HepG2 (cell line): Measurements from ENCODE around the gene FAM180A. TPM values are rescaled to one million over a fixed set of nuclear protein-coding genes. Genes with fewer than 3 reads are reported as not detected.

Source experiments
- ATAC-seq: fragments of 200-7000 bp; cut with Tn5 transposase; 3 replicates; pipeline ENCODE4 v1.9.1; 2020; ENCODE audit warnings: mild to moderate bottlenecking, moderate library complexity
- BruUV-seq: library from RNA; stranded (reverse); fragments of 400-500 nt; replicated peaks from 2 replicates; lab custom pipeline; 2021; lab: Mats Ljungman, UMichigan
- CTCF ChIA-PET: fragments of 300-600 bp; formaldehyde crosslinking; extraction: SDS; loops from one replicate; lab custom pipeline; 2021; ENCODE audit warnings: low total read pairs, inconsistent platforms, low intra/inter-chr PET ratio; lab: Yijun Ruan, JAX
- POLR2A ChIA-PET: fragments of 350-600 bp; sonication (Branson Sonifier 250); formaldehyde crosslinking; loops from one replicate; lab custom pipeline; 2020; ENCODE audit warnings: antibody characterized with exemption, inconsistent platforms; lab: Yijun Ruan, JAX
- DNase-seq: peaks from one replicate; pipeline ENCODE4 v3.0.0-alpha.2; 2015; ENCODE audit warnings: low spot score
- FAIRE-seq: peaks from 3 replicates; lab custom pipeline; 2011; peaks lifted over from hg19 to GRCh38; lab: Jason Lieb, UNC
- H2AFZ ChIP-seq: one replicate; pipeline ENCODE4 v1.6.1; 2011; ENCODE audit warnings: low read length, inconsistent platforms
- H3K27ac ChIP-seq: fragments of 300-600 bp; 3 replicates; pipeline ENCODE4 v1.8.0; 2011; ENCODE audit warnings: mixed run types, mild to moderate bottlenecking, mixed read lengths, low read length, inconsistent platforms; ENCODE audit not compliant: insufficient read depth; ENCODE audit errors: extremely low read length
- H3K27me3 ChIP-seq, 2 experiments: fragments of 200-600 bp in 1 of 2; 2 replicates in 1 of 2; 3 replicates in 1 of 2; pipeline versions ENCODE4 v1.6.0 to v1.8.0; 2011; ENCODE audit warnings: low read length in 2 of 2, mild to moderate bottlenecking in 2 of 2, moderate library complexity in 2 of 2, inconsistent platforms in 1 of 2; ENCODE audit not compliant: insufficient read depth in 2 of 2, control insufficient read depth in 1 of 2
- H3K36me3 ChIP-seq, 2 experiments: fragments of 200-600 bp in 1 of 2; replicated peaks in 1 of 2; 2 replicates in 1 of 2; 3 replicates in 1 of 2; pipeline versions ENCODE4 v1.5.1 to v1.8.0; 2011; ENCODE audit warnings: low read length in 2 of 2, inconsistent platforms in 1 of 2; ENCODE audit not compliant: insufficient read depth in 2 of 2, control insufficient read depth in 1 of 2
- H3K4me1 ChIP-seq: 2 replicates; pipeline ENCODE4 v1.5.1; 2012; ENCODE audit warnings: low read length, inconsistent platforms; ENCODE audit not compliant: insufficient read depth
- H3K4me2 ChIP-seq: 2 replicates; pipeline ENCODE4 v1.6.0; 2011; ENCODE audit warnings: low read depth, low read length, inconsistent platforms
- H3K4me3 ChIP-seq, 3 experiments: fragments of 200-600 bp in 1 of 3; sonication (generic), shearing (Covaris generic) in 1 of 3; replicated peaks in 1 of 3; 2 replicates each; pipeline ENCODE4 v1.5.1; 2011 to 2016; ENCODE audit warnings: low read length in 3 of 3, inconsistent platforms in 2 of 3, low read depth in 2 of 3, mild to moderate bottlenecking in 2 of 3, control low read depth in 1 of 3, mixed read lengths in 1 of 3; ENCODE audit not compliant: insufficient read depth in 1 of 3
- H3K79me2 ChIP-seq: one replicate; pipeline ENCODE4 v1.6.1; 2011; ENCODE audit warnings: low read length, inconsistent platforms; ENCODE audit not compliant: insufficient read depth
- H3K9ac ChIP-seq: 2 replicates; pipeline ENCODE4 v1.6.0; 2011; ENCODE audit warnings: mild to moderate bottlenecking, low read depth, low read length, inconsistent platforms; ENCODE audit not compliant: insufficient read depth
- H3K9me3 ChIP-seq: 2 replicates; pipeline ENCODE4 v1.5.1; 2012; ENCODE audit warnings: mild to moderate bottlenecking, low read length
- H4K20me1 ChIP-seq: 2 replicates; pipeline ENCODE4 v1.6.0; 2011; ENCODE audit warnings: inconsistent platforms, mild to moderate bottlenecking, low read length, moderate library complexity; ENCODE audit not compliant: insufficient read depth
- CBX2 ChIP-seq, 2 experiments: fragments of 200-600 bp in 1 of 2; sonication (generic); formaldehyde crosslinking in 1 of 2; IDR thresholded peaks; 2 replicates each; pipeline versions ENCODE4 v1.7.0 to v1.8.1; 2018 to 2022; ENCODE audit warnings: low read depth in 2 of 2, low read length in 1 of 2, mild to moderate bottlenecking in 1 of 2, missing genetic modification reagents in 1 of 2
- FOXA1 ChIP-seq, 2 experiments: fragments of 450-650 bp in 1 of 2; sonication (generic) in 1 of 2; formaldehyde crosslinking in 1 of 2; IDR thresholded peaks; 2 replicates each; pipeline versions ENCODE4 v1.4.0 to v1.6.1; 2016 to 2020; ENCODE audit warnings: missing genetic modification reagents in 1 of 2
- HDAC6 ChIP-seq: fragments of 200-600 bp; sonication (generic); IDR thresholded peaks from 2 replicates; pipeline ENCODE4 v1.7.0; 2017; ENCODE audit warnings: mild to moderate bottlenecking, antibody characterized with exemption, low read length, low read depth
- HNRNPK ChIP-seq: fragments of 200-400 bp; formaldehyde crosslinking; IDR thresholded peaks from 2 replicates; pipeline ENCODE4 v1.6.1; 2018; ENCODE audit warnings: low read length, low read depth, moderate library complexity, mild to moderate bottlenecking; ENCODE audit not compliant: poor library complexity, severe bottlenecking
- NBN ChIP-seq: fragments of 450-650 bp; conservative IDR thresholded peaks from 2 replicates; pipeline ENCODE4 v1.6.1; 2017
- PTBP1 ChIP-seq: fragments of 200-400 bp; formaldehyde crosslinking; IDR thresholded peaks from 2 replicates; pipeline ENCODE4 v1.6.1; 2018; ENCODE audit warnings: low read length, low read depth; ENCODE audit not compliant: poor library complexity, severe bottlenecking
- RXRA ChIP-seq: sonication (generic); formaldehyde crosslinking; IDR thresholded peaks from 2 replicates; pipeline ENCODE4 v1.5.1; 2020; ENCODE audit warnings: missing genetic modification reagents
- SMC3 ChIP-seq: IDR thresholded peaks from 2 replicates; pipeline ENCODE4 v1.6.1; 2011; ENCODE audit warnings: low read length, improper control_type of control experiment
- WIZ ChIP-seq: sonication (generic); formaldehyde crosslinking; IDR thresholded peaks from 2 replicates; pipeline ENCODE4 v1.5.1; 2020; ENCODE audit warnings: mild to moderate bottlenecking, missing genetic modification reagents
- ZNF569 ChIP-seq: sonication (generic); formaldehyde crosslinking; IDR thresholded peaks from 2 replicates; pipeline ENCODE4 v1.5.0; 2020; ENCODE audit warnings: mild to moderate bottlenecking, missing genetic modification reagents, moderate library complexity, borderline replicate concordance
- ZZZ3 ChIP-seq: sonication (generic); formaldehyde crosslinking; IDR thresholded peaks from 2 replicates; pipeline ENCODE4 v1.4.0; 2020; ENCODE audit warnings: missing genetic modification reagents, mild to moderate bottlenecking, borderline replicate concordance
- WGBS: methylation state at CpG from one replicate; pipeline ENCODE4 v1.1.6; 2017; ENCODE audit warnings: low lambda C conversion rate; 5-methylcytosine and 5-hydroxymethylcytosine counted together
- in situ Hi-C: cut with HindIII; loops from 2 replicates; pipeline ENCODE4 v1.10.0; 2017; ENCODE audit warnings: low pct_unique_long_range_greater_than_20kb; ENCODE audit not compliant: extremely low pct_ligation_motif_present
- intact Hi-C: fragments of 100-400 bp; cut with micrococcal nuclease; formaldehyde crosslinking; loops from one replicate; pipeline ENCODE4 v1.10.0; 2022; ENCODE audit not compliant: unreplicated experiment
- polyA plus RNA-seq, 8 experiments: library from polyadenylated mRNA; depleted of rRNA in 3 of 8; stranded (reverse) in 7 of 8; unstranded in 1 of 8; fragments of >200 nt; fragmentation: Illumina TruSeq in 4 of 8; extraction: Trizol in 4 of 8; gene quantifications; 2 replicates each; pipeline versions ENCODE4 v1.2.1 to v1.2.3, GENCODE V29; 2011 to 2016; ENCODE audit warnings: low read depth in 4 of 8, missing spikeins in 1 of 8, mixed read lengths in 1 of 8; ENCODE audit not compliant: insufficient read depth in 1 of 8
- total RNA-seq, 5 experiments: library from RNA; depleted of rRNA; stranded (reverse); fragments of >200 nt; fragmentation: Illumina TruSeq; extraction: Trizol; gene quantifications; 2 replicates each; pipeline ENCODE4 v1.2.3, GENCODE V29; 2016; ENCODE audit warnings: low read depth in 1 of 5
- TF ChIP-seq, protein P1 (sequence below): sonication (generic); formaldehyde crosslinking; IDR thresholded peaks from 2 replicates; pipeline ENCODE4 v1.4.0; 2020; ENCODE audit warnings: low read depth, missing genetic modification reagents
- TF ChIP-seq, protein P2 (sequence below): sonication (generic); formaldehyde crosslinking; IDR thresholded peaks from 2 replicates; pipeline ENCODE4 v1.4.0; 2020; ENCODE audit warnings: missing genetic modification reagents, borderline replicate concordance

FAM180A gene
- total and polyA plus RNA-seq, 2 of the 13 experiments (the other 11 are each of a cell fraction or from before 2014, with no cell fraction given): not detected

- TF ChIP-seq, protein P1, sequence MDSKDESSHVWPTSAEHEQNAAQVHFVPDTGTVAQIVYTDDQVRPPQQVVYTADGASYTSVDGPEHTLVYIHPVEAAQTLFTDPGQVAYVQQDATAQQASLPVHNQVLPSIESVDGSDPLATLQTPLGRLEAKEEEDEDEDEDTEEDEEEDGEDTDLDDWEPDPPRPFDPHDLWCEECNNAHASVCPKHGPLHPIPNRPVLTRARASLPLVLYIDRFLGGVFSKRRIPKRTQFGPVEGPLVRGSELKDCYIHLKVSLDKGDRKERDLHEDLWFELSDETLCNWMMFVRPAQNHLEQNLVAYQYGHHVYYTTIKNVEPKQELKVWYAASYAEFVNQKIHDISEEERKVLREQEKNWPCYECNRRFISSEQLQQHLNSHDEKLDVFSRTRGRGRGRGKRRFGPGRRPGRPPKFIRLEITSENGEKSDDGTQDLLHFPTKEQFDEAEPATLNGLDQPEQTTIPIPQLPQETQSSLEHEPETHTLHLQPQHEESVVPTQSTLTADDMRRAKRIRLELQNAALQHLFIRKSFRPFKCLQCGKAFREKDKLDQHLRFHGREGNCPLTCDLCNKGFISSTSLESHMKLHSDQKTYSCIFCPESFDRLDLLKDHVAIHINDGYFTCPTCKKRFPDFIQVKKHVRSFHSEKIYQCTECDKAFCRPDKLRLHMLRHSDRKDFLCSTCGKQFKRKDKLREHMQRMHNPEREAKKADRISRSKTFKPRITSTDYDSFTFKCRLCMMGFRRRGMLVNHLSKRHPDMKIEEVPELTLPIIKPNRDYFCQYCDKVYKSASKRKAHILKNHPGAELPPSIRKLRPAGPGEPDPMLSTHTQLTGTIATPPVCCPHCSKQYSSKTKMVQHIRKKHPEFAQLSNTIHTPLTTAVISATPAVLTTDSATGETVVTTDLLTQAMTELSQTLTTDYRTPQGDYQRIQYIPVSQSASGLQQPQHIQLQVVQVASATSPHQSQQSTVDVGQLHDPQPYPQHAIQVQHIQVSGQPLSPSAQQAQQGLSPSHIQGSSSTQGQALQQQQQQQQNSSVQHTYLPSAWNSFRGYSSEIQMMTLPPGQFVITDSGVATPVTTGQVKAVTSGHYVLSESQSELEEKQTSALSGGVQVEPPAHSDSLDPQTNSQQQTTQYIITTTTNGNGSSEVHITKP (CRISPR knock-in tag): no peak
- TF ChIP-seq HNRNPK: no peak
- no peak for TF ChIP-seq RXRA (CRISPR knock-in tag)
These were observed 34.0 kb downstream of the FAM180A start (continued) for GRCh38 chr7:135714534-135715009.

- intact Hi-C loops: no loop called here
- FAIRE-seq: no peak
- no peaks in the 10 kb centered on the region for H3K79me2 ChIP-seq
- no peaks in the 10 kb centered on the region for H4K20me1 ChIP-seq
- no peak overlapping the region for H3K9ac ChIP-seq
- H3K27me3 ChIP-seq: peaks cover 5 to 40% of the 10 kb centered on the region in 2 experiments; a peak in 4 of 5 replicates
- H3K27ac ChIP-seq: no peak overlapping the region
- H3K4me3 ChIP-seq: no peak overlapping the region
- in situ Hi-C loops: no loop called here
- TF ChIP-seq HDAC6 (no peak), ZZZ3 (CRISPR knock-in tag) (no peak), WIZ (CRISPR knock-in tag) (no peak), NBN (no peak), CBX2 (IDR thresholded peaks at IDR 0.05; ENCODE audit: low read depth, low read length) (no peak), CBX2 (CRISPR knock-in tag; IDR thresholded peaks at IDR 0.05; ENCODE audit: low read depth) (no peak), FOXA1 (IDR thresholded peaks at IDR 0.05) (no peak), FOXA1 (CRISPR knock-in tag; IDR thresholded peaks at IDR 0.05) (no peak), PTBP1 (no peak), ZNF569 (CRISPR knock-in tag) (no peak), SMC3 (no peak)
- TF ChIP-seq, protein P2, sequence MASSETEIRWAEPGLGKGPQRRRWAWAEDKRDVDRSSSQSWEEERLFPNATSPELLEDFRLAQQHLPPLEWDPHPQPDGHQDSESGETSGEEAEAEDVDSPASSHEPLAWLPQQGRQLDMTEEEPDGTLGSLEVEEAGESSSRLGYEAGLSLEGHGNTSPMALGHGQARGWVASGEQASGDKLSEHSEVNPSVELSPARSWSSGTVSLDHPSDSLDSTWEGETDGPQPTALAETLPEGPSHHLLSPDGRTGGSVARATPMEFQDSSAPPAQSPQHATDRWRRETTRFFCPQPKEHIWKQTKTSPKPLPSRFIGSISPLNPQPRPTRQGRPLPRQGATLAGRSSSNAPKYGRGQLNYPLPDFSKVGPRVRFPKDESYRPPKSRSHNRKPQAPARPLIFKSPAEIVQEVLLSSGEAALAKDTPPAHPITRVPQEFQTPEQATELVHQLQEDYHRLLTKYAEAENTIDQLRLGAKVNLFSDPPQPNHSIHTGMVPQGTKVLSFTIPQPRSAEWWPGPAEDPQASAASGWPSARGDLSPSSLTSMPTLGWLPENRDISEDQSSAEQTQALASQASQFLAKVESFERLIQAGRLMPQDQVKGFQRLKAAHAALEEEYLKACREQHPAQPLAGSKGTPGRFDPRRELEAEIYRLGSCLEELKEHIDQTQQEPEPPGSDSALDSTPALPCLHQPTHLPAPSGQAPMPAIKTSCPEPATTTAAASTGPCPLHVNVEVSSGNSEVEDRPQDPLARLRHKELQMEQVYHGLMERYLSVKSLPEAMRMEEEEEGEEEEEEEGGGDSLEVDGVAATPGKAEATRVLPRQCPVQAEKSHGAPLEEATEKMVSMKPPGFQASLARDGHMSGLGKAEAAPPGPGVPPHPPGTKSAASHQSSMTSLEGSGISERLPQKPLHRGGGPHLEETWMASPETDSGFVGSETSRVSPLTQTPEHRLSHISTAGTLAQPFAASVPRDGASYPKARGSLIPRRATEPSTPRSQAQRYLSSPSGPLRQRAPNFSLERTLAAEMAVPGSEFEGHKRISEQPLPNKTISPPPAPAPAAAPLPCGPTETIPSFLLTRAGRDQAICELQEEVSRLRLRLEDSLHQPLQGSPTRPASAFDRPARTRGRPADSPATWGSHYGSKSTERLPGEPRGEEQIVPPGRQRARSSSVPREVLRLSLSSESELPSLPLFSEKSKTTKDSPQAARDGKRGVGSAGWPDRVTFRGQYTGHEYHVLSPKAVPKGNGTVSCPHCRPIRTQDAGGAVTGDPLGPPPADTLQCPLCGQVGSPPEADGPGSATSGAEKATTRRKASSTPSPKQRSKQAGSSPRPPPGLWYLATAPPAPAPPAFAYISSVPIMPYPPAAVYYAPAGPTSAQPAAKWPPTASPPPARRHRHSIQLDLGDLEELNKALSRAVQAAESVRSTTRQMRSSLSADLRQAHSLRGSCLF (CRISPR knock-in tag): no peak
- DNase-seq: no peak
- no peak for ATAC-seq
- CTCF ChIA-PET: no interaction called here
- H3K4me2 ChIP-seq: no peak overlapping the region
- H3K9me3 ChIP-seq: no peaks in the 10 kb centered on the region
- POLR2A ChIA-PET: no interaction called here
- H3K4me1 ChIP-seq: peaks cover 13% of the 10 kb centered on the region
- 18% methylated on average over 3 of the region's 4 CpGs for WGBS
- H2AFZ ChIP-seq: no peak overlapping the region
- no peaks in the 10 kb centered on the region for H3K36me3 ChIP-seq
- no TSS peak for BruUV-seq
These were observed 34.7 kb downstream of the FAM180A start for GRCh38 chr7:135713836-135714470.
